ENCODE results near the gene MXRA8.

DNA sequence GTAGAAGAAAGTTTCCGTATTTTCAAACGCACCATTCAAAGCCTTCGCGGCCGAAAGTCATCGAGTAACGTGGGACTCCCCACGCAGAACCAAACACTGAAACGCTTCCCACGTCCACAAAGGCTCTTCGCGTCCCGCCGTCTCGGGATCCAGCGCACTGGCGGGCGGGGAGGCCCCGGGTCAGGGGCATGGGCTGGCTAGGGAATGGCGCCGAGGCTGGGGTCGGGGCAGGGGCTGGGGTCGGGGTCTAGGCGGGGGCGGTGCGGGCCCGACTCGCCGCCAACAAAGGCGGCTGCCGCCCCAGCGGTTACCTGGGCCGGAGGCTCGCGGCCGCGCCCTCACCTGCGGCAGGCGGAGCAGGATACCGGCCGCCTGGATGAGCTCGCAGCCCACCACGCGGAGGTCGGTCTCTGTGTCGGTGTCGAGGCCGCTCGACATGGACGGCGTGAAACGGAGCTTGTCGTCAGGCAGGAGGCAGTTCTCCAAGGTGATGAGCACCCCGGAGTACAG lies 40.4 kb upstream of the MXRA8 start:
- TF ChIP-seq POLR2A (IDR thresholded peaks at IDR 0.05; ENCODE audit: low read length) (no peak), GATA1 (IDR thresholded peaks at IDR 0.05; ENCODE audit: low read depth, low read length) (no peak)

All from erythroblast (primary cell).